ENCODE data around the gene ANKK1. TPM values are rescaled to one million over a fixed set of nuclear protein-coding genes. Genes with fewer than 3 reads are reported as not detected.

ANKK1 gene
- total RNA-seq, 1 donor from 2014 or later: 0.11 TPM

Other genes starting within 250 kb of the ANKK1 start
- 7.0 and 11.4 TPM in 2 replicates for gene TTC12, start 73.2 kb upstream of the ANKK1 start, total RNA-seq
- gene DRD2, start 87.6 kb downstream of the ANKK1 start, total RNA-seq: 0.18 TPM in 1 of 2 replicates, not detected in the other

Data from activated T-helper 2 cell treated with anti-CD3 and anti-CD28 coated beads, Interferon-gamma antibody, Interleukin-2, Interleukin-4, amounts not matched to agents 10 μg/mL and 5 μg/mL and 100 μg/mL, durations not matched to agents 14 hours and 24 hours and 36 hours (primary cell).